Ovary (tissue), 9 donors: ENCODE data around the gene ANGEL2. TPM values are rescaled to one million over a fixed set of nuclear protein-coding genes. Genes with fewer than 3 reads are reported as not detected.
"Not testable (repeated sequence)": the region's sequence is repeated elsewhere in the genome, so short reads cannot be mapped to it uniquely, and the experiment has no call there.

ENCODE experiments used
- DNase-seq, 5 donors: peaks; one replicate each; pipeline ENCODE4 v3.0.0-alpha.2; 2019 to 2020
- H3K27ac ChIP-seq, 2 donors: fragments of 200-600 bp; one replicate each; pipeline versions ENCODE4 v1.5.1 to v1.8.0; 2019 to 2022
- H3K27me3 ChIP-seq: fragments of 200-600 bp; one replicate; pipeline ENCODE4 v1.8.0; 2022
- H3K36me3 ChIP-seq: fragments of 200-600 bp; sonication (generic); one replicate; pipeline ENCODE4 v1.5.1; 2019
- H3K4me1 ChIP-seq: one replicate; pipeline ENCODE4 v1.8.1; 2013; ENCODE audit warnings: mild to moderate bottlenecking, moderate library complexity; ENCODE audit not compliant: insufficient read depth
- H3K4me3 ChIP-seq: fragments of 200-600 bp; sonication (generic); one replicate; pipeline ENCODE4 v1.5.1; 2017
- H3K9me3 ChIP-seq, 2 donors: fragments of 200-600 bp in 1 of 2; sonication (generic) in 1 of 2; one replicate each; pipeline versions ENCODE4 v1.5.1 to v1.8.1; 2013 to 2019; ENCODE audit warnings: mild to moderate bottlenecking in 1 of 2, moderate library complexity in 1 of 2
- EP300 ChIP-seq: sonication (generic); formaldehyde crosslinking; IDR thresholded peaks from one replicate; pipeline ENCODE4 v1.6.1; 2017; ENCODE audit warnings: antibody characterized with exemption
- POLR2A ChIP-seq: fragments of 450-650 bp; IDR thresholded peaks from one replicate; pipeline ENCODE4 v1.6.1; 2017; ENCODE audit warnings: antibody characterized with exemption, mild to moderate bottlenecking, moderate library complexity
- WGBS, 3 donors: extraction: QIAGEN DNeasy Blood & Tissue Kit in 1 of 3; methylation state at CpG; one replicate each; pipeline versions ENCODE4 v1.1.5 to v1.1.7; 2013 to 2017; 5-methylcytosine and 5-hydroxymethylcytosine counted together
- intact Hi-C, 4 donors: fragments of 100-400 bp; cut with DNase I; formaldehyde crosslinking; loops; one replicate each; pipeline versions ENCODE4 v1.11.0 to v1.15.1; 2022 to 2023
- polyA plus RNA-seq, 2 donors: library from polyadenylated mRNA; stranded (reverse); fragments of 200-250 nt in 1 of 2; fragments of 350-450 nt in 1 of 2; fragmentation: Illumina TruSeq in 1 of 2; extraction: RNeasy Lipid Tissue Mini Kit (QIAGEN cat#74804) in 1 of 2; gene quantifications; one replicate each; pipeline ENCODE4 v1.2.3, GENCODE V29; 2013 to 2014
- total RNA-seq, 7 donors: library from RNA; depleted of rRNA in 2 of 7; stranded (reverse); fragments of >200 nt in 2 of 7; fragmentation: NEBNext Ultra II Directional in 3 of 7; extraction: Animal tissue kit (Norgen Biotek cat#: 25700) in 3 of 7; gene quantifications; one replicate each; pipeline versions ENCODE4 v1.1.0 to v1.2.4, GENCODE V29; 2016 to 2023
- TF ChIP-seq, protein P1 (sequence below), 3 donors: fragments of 450-650 bp in 2 of 3; fragments of 200-600 bp in 1 of 3; IDR thresholded peaks; one replicate each; pipeline versions ENCODE4 v1.5.1 to v1.8.0; 2016 to 2022; ENCODE audit warnings: antibody characterized with exemption in 3 of 3, mild to moderate bottlenecking in 1 of 3
- donor health status: DM: no; HTN: no; CAD: no; lungs with moderate emphysema.
- donor health status: DM: no; HTN: no; CAD: no.
- donor health status: Bipolar disorder and iron deficiency.
- donor health status: DM: yes; HTN: yes; CAD: no.
- donor health status: DM: no; HTN: no; CAD: no.
- donor health status: DM: yes; HTN: yes; CAD: no.

ANGEL2 gene
- total and polyA plus RNA-seq, 9 donors: 18.3 to 51.3 (median 38.6) TPM

- Histone ChIP-seq H3K4me1 (no peaks in the 10 kb centered on the region), H3K27ac (no peak overlapping the region), H3K9me3 (no peaks in the 10 kb centered on the region), H3K36me3 (no peaks in the 10 kb centered on the region), H3K4me3 (no peak overlapping the region), H3K27me3 (no peaks in the 10 kb centered on the region)
- TF ChIP-seq POLR2A: no peak
- no peak for TF ChIP-seq EP300
- whole genome bisulfite sequencing, 3 donors: 62 to 72% (median 67%) methylated on average over 1 of the region's 1 CpG
- intact Hi-C loops: no loop called here
- DNase-seq: no peak
Measured at GRCh38 chr1:213041443-213041842, 25.8 kb upstream of the ANGEL2 start.

- no peak for DNase-seq
- WGBS, 3 donors: 55 to 56% (median 55%) methylated on average over 2 of the region's 2 CpGs
- Histone ChIP-seq H3K27ac (no peak overlapping the region), H3K27me3 (no peaks in the 10 kb centered on the region), H3K36me3 (no peaks in the 10 kb centered on the region), H3K4me3 (no peak overlapping the region), H3K4me1 (no peaks in the 10 kb centered on the region), H3K9me3 (no peaks in the 10 kb centered on the region)
- TF ChIP-seq, protein P1, sequence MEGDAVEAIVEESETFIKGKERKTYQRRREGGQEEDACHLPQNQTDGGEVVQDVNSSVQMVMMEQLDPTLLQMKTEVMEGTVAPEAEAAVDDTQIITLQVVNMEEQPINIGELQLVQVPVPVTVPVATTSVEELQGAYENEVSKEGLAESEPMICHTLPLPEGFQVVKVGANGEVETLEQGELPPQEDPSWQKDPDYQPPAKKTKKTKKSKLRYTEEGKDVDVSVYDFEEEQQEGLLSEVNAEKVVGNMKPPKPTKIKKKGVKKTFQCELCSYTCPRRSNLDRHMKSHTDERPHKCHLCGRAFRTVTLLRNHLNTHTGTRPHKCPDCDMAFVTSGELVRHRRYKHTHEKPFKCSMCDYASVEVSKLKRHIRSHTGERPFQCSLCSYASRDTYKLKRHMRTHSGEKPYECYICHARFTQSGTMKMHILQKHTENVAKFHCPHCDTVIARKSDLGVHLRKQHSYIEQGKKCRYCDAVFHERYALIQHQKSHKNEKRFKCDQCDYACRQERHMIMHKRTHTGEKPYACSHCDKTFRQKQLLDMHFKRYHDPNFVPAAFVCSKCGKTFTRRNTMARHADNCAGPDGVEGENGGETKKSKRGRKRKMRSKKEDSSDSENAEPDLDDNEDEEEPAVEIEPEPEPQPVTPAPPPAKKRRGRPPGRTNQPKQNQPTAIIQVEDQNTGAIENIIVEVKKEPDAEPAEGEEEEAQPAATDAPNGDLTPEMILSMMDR (IDR thresholded peaks at IDR 0.05): no peak
- no peak for TF ChIP-seq POLR2A
- TF ChIP-seq EP300: no peak
- intact Hi-C loops: no loop called here
Measured at GRCh38 chr1:213035573-213035972, 19.9 kb upstream of the ANGEL2 start.

DNA sequence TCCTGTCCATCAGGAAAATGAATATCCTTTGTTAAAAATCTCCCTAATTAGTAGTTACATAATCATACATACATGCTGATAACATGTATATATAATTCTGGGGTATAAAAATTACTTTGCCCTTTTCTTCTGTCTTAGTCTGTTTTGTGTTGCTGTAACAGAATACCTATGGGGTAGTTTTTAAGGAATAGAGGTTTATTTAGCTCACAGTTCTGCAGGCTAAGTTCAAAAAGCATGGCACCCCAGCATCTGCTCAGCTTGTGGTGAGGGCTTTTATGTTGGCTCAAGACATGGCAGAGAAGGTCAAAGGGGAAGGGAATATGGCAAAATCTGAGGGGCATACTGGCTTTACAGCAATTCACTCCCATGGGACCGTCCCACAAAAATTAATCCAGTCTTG lies 19.0 kb upstream of the ANGEL2 start:
- Histone ChIP-seq H3K4me1 (no peaks in the 10 kb centered on the region), H3K27me3 (no peaks in the 10 kb centered on the region), H3K4me3 (no peak overlapping the region), H3K27ac (no peak overlapping the region), H3K36me3 (no peaks in the 10 kb centered on the region), H3K9me3 (no peaks in the 10 kb centered on the region)
- TF ChIP-seq, protein P1 (IDR thresholded peaks at IDR 0.05): no peak
- TF ChIP-seq EP300: no peak
- TF ChIP-seq POLR2A: no peak
- intact Hi-C loops: no loop called here
- DNase-seq: no peak
- 88 to 92% (median 91%) methylated on average over 1 of the region's 1 CpG for WGBS, 3 donors

- intact Hi-C loops: no loop called here
- Histone ChIP-seq H3K4me1 (no peaks in the 10 kb centered on the region), H3K36me3 (no peaks in the 10 kb centered on the region), H3K27me3 (no peaks in the 10 kb centered on the region), H3K27ac (no peak overlapping the region), H3K4me3 (no peak overlapping the region), H3K9me3 (no peaks in the 10 kb centered on the region)
- TF ChIP-seq POLR2A (no peak), EP300 (no peak)
- TF ChIP-seq, protein P1 (IDR thresholded peaks at IDR 0.05): no peak
- no peak for DNase-seq
Measured at GRCh38 chr1:213032651-213033050, 17.0 kb upstream of the ANGEL2 start.

DNA sequence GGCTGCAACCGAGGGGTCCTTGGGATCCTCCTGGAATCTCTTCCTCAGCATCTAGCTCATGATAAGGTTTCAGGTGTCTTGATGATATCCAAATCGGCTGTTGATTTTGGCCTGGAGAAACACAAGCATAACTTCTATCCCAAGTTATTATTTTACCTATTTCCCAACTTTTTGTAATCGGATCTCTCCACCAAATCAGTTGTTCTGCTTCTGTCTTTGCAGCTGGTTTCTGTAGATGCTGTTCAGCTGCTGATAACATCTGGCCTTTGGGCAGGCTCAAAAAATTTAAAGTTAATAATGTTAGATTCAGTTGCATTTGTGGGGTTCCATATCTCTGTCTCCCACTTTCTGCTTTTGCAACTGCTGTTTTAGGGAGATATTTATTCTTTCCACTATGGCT lies 11.4 kb upstream of the ANGEL2 start:
- H3K27me3 ChIP-seq, H3K27ac ChIP-seq, H3K4me1 ChIP-seq, H3K4me3 ChIP-seq, intact Hi-C loops, DNase-seq, H3K36me3 ChIP-seq, H3K9me3 ChIP-seq: not testable (repeated sequence)
- 43 to 57% (median 44%) methylated on average over 3 of the region's 3 CpGs for WGBS, 3 donors

- no peak for TF ChIP-seq EP300
- TF ChIP-seq, protein P1 (IDR thresholded peaks at IDR 0.05): no peak
- Histone ChIP-seq H3K4me1 (peaks cover 1% of the 10 kb centered on the region), H3K36me3 (no peaks in the 10 kb centered on the region), H3K4me3 (no peak overlapping the region), H3K9me3 (no peaks in the 10 kb centered on the region), H3K27ac (no peak overlapping the region), H3K27me3 (no peaks in the 10 kb centered on the region)
- DNase-seq: no peak
- 89 to 93% (median 93%) methylated on average over 3 of the region's 3 CpGs for WGBS, 3 donors
- intact Hi-C loops: no loop called here
Measured at GRCh38 chr1:213020016-213020415, 4.3 kb upstream of the ANGEL2 start.
